T-helper 22 cell (primary cell): ENCODE measurements around the gene ARHGAP26.

Experiments
- DNase-seq: peaks from one replicate; pipeline ENCODE4 v3.0.0-alpha.2; 2020; ENCODE audit warnings: low read depth

The ARHGAP26 gene

DNA sequence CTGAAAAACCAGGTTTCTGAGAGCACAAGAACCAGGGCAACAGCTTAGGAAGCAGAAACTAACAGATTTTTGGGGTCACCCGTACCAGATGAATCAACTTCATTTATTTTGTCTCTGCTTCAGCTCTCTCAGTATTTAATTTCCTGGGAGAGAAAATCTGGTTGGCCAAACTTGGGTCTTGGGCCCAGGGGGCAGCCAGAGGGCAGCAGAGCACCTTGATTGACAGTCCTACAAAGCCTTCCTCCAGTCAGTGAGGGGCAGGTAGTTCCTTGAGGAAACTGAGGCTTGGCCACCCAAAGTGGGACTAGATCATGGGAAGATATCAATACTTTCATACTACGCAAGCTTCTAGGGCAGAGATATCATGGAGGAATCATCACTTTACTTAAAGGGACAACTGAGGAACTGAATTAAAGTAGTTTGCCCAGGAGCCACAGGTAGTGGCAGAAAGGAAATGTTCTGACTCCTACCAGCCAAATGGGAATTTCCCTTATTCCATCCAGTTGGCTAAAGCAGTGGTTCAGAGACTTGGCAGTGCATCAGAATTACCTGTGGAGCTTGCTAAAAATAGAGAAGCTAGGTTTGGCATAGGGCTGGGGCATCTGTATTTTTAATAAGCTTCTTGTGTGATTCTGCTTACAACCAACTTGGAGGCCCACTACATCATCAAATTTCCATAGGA is 21.5 kb upstream of the ARHGAP26 start:
- peak; percentile 7 for DNase-seq

DNA sequence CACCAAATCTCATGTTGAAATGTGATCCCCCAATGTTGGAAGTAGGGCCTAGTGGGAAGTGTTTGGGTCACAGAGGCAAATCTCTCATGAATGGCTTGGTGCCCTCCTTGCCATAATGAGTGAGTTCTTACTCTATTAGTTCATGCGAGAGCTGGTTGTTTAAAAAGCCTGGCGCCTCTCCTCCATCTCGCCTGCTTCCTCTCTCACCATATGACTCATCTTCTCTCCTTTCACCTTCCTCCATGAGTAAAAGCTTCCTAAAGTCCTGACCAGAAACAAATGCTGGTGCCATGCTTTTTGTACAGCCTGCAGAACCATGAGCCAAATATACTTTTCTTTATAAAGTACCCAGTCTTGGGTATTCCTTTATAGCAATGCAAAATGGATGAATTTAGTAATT is 20.9 kb upstream of the ARHGAP26 start:
- DNase-seq, result no peak

DNA sequence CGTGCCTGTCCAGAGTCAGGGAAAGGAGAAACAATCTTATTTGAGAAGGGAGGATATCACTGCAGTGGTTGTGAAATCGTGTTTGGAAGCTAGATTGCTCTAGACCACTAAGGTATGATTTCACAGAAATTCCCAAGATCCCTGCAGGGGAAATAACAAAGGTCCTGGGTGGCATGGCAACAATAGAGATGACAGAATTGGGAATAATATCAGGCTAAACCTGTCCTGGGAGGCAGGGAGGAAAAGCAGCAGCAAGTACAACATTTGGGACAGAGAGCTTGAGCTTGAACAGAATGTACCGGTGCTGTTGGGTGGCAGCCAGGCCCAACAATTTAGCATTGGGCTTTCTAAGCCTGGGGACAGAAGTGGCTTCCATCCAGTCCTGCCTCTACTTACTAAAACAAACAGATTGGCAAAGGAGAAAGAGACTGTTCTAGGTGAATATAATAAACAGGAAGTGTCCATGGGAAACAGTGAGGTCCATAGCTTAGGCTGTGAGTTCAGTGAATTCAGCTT is 17.0 kb upstream of the ARHGAP26 start:
- no peak for DNase-seq

GRCh38 chr5:142754031-142754430 is 16.1 kb upstream of the ARHGAP26 start:
- DNase-seq, result no peak

DNA sequence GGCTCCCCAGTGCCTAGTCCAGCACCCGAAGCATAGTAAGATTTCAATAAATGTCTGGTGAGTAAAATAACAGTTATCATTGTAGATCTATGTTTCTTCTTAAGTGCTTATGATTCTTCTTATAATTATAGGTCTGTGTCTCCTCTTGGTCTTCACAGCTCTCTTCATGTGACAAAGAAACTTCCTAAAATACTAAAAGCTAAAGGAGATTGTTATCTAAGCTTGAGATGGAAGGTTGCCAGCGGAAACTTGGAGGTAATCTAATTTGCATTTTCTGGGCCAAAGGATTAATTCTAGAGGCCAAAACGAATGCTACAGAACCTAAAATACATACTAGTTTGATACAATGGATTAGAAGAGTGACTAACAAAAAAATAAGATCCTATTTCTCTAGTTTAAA is 13.6 kb upstream of the ARHGAP26 start:
- DNase-seq, result no peak

GRCh38 chr5:142757564-142757963 is 12.6 kb upstream of the ARHGAP26 start:
- no peak for DNase-seq

DNA sequence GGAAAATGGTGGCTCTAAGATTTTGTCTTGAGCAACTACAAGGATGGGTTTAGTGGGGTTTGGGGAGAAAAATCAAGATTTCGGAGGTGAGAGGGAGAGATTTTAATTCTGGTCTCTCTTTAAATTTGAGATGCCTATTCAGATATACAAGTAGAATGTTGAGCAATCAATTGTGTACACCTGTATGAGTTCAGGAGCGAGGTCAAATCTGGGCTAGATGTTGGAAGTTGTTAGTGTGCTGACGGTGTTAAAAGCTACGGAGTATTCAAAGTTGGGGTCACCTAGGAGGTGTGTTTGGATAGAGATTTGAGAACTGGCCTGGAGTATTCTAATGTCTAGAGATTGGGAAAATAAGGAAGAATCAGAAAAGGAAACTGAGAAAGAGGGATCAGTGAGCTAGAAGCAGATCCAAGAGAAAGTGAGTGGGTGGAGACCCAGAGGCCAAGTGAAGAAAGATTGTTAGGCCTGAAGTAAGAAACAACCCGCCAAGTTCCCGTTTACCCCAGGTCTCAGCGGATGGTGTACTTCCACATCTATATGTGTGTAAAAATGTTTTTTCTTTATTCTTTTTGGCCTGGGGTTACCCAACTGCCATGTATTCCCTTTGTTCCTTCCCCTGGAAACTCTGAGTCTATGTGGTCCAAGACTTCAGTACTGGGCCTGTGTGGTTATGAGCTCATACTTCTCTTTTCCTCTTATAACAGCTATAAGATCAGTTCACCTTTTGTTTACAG is 11.9 kb upstream of the ARHGAP26 start:
- DNase-seq, result no peak

DNA sequence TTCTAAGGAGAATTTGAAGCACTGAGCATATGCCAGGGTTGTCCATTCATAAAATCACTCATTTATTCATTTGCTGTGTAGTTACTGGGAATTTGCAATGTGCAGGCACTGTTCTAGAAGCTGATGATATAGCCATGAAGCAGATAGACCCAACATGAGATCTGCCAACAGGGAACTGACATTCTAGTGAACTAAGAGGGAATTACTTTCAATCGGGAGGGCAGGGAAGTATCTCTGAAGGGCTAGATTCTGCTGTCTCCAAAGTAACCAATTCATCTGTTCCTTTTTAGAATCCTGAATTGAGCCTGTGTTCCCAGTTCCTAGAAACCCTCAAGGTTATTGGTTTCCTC is 11.4 kb upstream of the ARHGAP26 start:
- no peak for DNase-seq

DNA sequence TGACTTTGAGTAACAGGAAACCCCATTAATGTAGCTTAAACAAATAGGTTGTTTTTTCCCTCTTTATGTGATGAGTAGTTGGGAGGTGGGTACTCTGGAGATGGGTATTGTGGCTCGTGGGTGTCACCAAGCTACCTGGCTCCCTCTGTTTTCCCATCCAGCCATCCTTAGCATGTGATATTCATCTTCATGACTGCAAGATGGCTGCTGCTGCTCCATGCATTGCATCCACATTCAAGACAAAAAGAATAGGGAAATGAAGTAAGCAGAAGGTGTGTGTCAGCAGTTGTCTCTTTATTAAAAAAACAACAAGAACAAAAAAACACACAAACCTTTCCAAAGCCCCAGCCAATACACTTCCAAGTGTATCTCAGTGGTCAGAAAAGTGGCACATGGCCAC is 6.5 kb upstream of the ARHGAP26 start:
- DNase-seq, result no peak

- no peak for DNase-seq
Measured at GRCh38 chr5:142767178-142767577, 3.0 kb upstream of the ARHGAP26 start.

GRCh38 chr5:142767911-142768310 is 2.3 kb upstream of the ARHGAP26 start:
- no peak for DNase-seq

GRCh38 chr5:142769251-142769792 is 855 bp upstream of the ARHGAP26 start:
- DNase-seq, result no peak

- DNase-seq, result peak; percentile 29
Measured at GRCh38 chr5:142770650-142771609, 753 bp downstream of the ARHGAP26 start.

DNA sequence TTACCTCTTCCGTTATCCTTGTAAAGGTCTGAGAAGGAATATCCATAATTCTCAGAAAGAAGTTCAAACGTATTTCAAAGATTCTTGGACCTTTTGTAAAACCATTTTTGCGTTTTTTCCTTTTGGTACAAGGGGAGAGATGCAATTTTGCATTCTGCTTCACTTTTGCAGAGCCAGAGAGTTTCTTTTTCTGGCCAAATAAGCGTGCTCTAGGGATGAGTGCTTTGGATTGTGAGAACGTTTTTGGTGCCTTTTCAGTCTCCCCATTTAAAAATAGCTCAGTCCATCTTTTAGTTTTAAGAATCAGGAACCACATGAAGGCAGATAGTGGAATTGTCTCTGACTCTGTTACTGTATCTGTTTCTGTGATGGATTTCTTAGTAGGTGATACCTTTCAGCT is 1.5 kb downstream of the ARHGAP26 start:
- no peak for DNase-seq

- DNase-seq, result no peak
Measured at GRCh38 chr5:142772446-142773293, 2.5 kb downstream of the ARHGAP26 start.

DNA sequence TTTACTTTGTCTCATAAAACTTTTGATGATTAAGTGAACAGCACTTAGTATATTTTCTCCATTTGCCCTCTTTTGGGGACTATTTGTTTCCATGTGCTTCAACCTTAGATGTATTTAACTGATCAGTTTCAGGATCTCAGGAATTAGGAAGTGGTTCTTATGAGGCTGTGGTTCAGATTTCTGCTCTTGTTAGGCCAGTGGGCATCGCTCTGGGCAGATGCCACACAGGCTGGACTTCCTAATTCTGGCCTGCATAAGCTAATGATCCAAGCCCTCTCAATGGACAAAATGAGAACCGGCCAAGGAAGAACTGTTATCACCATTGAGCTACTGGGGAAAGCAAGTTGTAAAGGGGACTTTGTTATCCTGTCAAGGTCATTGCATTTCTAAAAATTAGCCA is 6.9 kb downstream of the ARHGAP26 start:
- DNase-seq, result no peak

GRCh38 chr5:142777850-142778249 is 7.7 kb downstream of the ARHGAP26 start:
- no peak for DNase-seq

GRCh38 chr5:142779163-142779840 is 9.1 kb downstream of the ARHGAP26 start:
- no peak for DNase-seq

GRCh38 chr5:142780871-142781270 is 10.7 kb downstream of the ARHGAP26 start:
- DNase-seq, result no peak

DNA sequence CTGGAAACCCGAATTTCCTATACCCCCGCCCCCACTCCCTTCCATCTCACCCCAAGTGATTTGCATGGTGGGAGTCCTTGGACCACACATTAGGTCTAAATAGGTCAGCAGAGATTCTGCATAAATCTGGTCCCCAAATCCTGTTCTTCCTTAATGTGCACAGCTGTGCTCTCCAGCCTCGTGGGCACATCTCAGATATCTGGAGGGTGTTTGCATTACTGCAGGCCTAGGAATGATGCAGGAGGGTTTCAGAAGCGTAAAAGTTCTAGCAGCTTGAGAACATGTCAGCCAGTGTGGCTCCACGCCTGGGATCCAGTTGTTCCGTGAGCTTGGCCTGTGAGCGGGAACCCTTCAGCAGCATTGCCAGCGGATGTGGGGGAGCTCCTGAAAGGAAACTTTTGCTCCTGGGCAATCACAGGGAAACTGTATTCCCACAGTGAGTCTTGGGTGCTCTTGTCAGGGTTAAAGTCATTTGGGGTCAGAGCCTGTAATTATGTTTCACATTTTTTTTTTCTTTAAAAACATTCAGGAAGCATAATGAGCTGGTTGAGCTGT is 12.9 kb downstream of the ARHGAP26 start:
- no peak for DNase-seq
